HepG2 (cell line): ENCODE data around the gene CSNK1A1.

Experiments used
- EZH2 ChIP-seq: conservative IDR thresholded peaks from 2 replicates; pipeline ENCODE4 v1.6.1; 2012; ENCODE audit warnings: mild to moderate bottlenecking, low read depth, low read length, moderate library complexity
- PITX1 ChIP-seq: sonication (generic); formaldehyde crosslinking; IDR thresholded peaks from 2 replicates; pipeline ENCODE4 v1.5.1; 2020; ENCODE audit warnings: mild to moderate bottlenecking, missing genetic modification reagents

DNA sequence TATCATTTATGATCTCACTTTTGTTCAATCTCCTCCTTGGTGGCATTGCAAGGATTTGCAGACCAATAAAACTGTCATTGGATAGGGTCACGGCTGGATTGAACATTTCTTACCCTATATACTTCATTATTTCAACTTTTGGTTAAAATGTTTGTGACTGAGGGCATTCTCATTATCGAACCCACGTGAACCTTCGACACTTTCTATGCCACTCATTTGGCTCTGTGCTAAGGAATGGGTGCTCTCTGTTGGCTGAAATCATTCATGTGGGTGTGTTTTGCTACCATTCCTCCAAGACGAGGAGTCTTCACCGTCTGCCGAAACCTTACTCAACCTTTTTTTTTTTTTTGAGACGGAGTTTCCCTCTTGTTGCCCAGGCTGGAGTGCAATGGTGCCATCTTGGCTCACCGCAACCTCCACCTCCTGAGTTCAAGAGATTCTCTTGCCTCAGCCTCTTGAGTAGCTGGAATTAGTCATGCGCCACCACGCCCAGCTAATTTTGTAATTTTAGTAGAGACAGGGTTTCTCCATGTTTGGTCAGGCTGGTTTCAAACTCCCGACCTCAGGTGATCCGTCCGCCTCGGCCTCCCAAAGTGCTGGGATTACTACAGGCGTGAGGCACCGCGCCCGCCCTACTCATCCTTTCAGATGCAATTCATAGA lies 62.5 kb downstream of the CSNK1A1 start:
- TF ChIP-seq EZH2: no peak
- no peak for TF ChIP-seq PITX1 (CRISPR knock-in tag)
